Prostate gland (tissue), 2 donors: Measurements from ENCODE around the gene HSPBP1.

Experiments used
- CTCF ChIP-seq, 4 experiments: fragments of 200-600 bp in 2 of 4; fragments of 450-650 bp in 2 of 4; sonication (generic) in 2 of 4; IDR thresholded peaks; 1 replicate in 3 of 4; 2 replicates in 1 of 4; pipeline ENCODE4 v1.5.1; 2016 to 2019; ENCODE audit warnings: antibody characterized with exemption in 4 of 4, mild to moderate bottlenecking in 2 of 4, moderate library complexity in 2 of 4
- POLR2A ChIP-seq: fragments of 450-650 bp; IDR thresholded peaks from one replicate; pipeline ENCODE4 v1.6.1; 2016; ENCODE audit warnings: antibody characterized with exemption, mild to moderate bottlenecking

DNA sequence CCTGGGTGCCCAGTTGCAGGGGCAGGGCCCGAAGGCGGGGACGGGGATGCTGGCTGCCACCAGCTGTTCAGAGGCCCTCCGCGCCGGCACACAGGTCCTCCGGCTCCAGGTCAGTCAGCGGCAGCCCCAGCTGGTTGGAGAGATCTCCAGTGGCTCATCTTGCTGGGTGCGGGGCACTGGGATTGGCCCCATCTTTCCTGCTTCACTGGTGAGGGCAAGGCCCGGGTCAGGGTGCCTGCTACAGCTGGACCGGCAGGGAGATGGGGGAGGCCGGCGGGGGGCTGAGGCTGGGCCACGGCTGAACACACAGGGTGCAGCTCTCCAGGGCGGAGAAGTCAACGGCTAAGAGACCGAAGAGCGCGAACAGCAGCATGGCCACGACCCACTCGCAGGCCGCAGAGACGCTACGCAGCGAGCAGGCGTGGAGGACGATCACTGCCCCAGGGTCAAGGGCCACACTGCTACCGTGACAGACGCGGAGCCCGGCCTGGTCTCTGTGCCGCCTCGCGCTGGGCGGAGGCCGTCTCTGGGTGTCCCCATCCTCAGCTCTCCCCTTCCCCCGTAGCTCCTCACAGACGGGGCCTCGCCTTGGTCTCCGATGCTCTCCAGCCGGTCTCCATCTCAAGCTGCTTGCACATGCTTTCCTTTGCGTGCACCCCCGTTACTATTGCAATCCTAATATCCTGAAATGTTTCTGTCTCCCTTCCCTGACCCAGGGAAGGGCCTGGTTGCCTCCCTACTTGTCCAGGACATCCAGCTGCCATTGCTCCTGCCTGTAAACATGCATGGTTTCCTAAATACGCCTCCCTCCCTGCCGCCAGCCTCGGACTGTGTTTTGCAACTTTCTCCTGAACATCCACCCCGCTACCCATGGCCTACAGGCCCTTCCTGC lies 33.0 kb upstream of the HSPBP1 start:
- TF ChIP-seq CTCF (IDR thresholded peaks at IDR 0.05) (no peak), POLR2A (no peak)
